Renal cortical epithelial cell (primary cell): ENCODE results near the gene SPOCK2. TPM values are rescaled to one million over a fixed set of nuclear protein-coding genes. Genes with fewer than 3 reads are reported as not detected.

ENCODE experiments used
- DNase-seq: peaks from one replicate; pipeline ENCODE4 v3.0.0-alpha.2; 2011; ENCODE audit warnings: low read depth
- total RNA-seq: library from RNA; depleted of rRNA; stranded (reverse); fragments of >200 nt; gene quantifications from 2 replicates; pipeline ENCODE4 v1.2.3, GENCODE V29; 2014

The SPOCK2 gene
- total RNA-seq, 1 donor from 2014 or later = 2.0 TPM

DNA sequence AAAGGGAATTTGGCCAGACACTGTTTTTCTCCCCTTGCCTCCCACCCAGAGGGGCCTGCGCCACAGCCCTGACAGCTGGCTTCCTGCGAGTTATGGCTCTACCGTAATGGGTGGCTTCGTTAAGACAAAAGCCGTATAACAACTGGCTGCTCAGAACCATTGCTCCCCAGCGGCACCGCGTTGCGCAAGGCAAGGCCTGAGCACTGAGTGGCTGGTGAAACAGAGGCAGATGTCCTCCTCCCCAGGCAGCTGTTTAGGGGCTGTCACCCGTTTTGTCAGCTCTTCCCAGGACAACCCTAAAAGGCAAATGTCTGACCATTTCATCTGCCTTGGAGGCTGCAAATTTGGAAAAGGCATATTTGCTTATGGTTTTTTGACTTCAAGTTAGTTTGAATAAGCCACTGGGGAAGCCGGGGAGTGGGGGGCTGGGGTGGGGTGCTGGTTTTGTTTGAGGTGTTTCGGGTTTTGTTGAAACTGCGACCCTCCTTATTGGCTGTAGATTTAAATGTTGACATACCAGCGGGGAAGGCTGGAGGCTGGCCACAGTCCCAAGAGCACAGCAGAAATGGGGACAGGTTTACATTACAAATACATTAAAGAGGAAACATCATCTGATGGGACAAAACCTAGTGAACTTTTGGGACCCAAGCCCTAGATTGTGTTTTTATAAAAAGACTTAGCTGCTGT lies 681 bp upstream of the SPOCK2 start:
- DNase-seq = no peak

DNA sequence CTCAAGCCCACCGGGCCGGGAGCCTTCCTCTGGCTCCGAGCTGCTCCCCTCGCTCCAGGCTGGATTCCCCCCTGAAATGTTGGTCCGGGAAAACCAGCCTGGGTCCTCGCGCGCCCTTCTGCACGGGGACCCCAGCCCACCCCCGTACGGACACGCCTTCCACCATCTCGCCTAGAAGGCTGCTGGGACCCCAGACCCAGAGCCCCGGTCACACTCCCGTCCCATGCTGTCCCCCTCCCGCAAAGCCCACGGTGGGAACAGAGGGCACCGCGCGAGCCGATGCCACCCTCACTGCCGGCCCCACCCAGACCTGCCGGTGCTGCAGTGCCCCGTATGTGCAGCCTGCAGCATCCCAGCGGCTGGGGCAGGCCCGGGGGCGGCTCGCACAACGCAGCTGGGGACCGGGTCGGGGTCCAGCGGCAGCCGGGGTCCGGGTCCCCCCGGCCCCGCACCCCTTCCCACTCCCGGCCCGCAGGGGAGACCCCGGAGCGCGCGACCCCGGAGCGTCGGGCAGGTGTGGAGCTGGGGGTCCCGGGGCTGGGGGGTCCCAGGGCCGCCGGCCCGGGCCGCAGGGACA lies 871 bp downstream of the SPOCK2 start:
- DNase-seq = no peak

DNA sequence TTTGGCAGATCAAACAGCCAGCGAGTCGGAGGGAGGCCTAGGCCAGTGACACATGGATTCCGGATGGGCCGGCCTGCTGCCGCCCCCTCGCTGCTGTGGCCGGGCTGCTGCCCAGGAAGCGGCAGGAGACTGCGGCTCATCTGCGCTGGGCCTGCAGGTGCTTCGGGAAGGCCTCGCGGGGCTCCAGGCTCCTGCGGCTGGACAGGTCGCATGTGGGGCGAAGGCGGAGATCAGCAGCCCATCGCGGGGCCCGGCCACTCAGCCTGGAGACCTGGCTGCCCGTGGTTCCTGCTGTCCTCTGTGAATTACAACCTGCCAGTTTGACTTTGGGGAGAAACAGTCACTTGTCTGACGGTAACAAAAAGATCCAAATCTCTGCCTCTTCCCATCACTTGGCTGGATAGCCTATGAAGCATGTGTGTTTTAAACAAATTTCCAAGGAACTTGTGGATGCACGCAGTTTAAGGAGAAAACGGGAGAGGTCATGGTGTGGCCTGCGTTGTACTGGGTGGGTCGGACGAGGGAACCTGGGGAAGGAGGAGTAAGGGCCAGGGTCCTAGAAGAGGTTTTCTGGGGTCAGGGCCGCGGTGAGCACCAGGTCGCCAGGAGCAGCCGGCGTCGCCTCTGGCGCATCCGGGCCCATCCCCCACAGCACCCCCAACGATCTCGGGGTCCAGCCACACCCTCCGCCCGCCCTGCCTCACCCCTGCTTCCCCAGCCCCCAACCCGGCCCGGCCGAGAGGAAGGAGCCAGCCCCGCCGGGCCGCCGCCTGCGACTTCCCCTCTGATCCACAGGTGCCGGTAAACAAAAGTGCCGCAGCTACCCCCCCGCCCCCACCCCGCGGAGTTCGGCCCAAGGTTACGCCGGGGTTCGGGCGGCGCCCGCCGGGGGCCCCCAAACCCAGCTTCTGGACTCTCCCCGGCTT lies 1.6 kb downstream of the SPOCK2 start:
- DNase-seq = no peak

DNA sequence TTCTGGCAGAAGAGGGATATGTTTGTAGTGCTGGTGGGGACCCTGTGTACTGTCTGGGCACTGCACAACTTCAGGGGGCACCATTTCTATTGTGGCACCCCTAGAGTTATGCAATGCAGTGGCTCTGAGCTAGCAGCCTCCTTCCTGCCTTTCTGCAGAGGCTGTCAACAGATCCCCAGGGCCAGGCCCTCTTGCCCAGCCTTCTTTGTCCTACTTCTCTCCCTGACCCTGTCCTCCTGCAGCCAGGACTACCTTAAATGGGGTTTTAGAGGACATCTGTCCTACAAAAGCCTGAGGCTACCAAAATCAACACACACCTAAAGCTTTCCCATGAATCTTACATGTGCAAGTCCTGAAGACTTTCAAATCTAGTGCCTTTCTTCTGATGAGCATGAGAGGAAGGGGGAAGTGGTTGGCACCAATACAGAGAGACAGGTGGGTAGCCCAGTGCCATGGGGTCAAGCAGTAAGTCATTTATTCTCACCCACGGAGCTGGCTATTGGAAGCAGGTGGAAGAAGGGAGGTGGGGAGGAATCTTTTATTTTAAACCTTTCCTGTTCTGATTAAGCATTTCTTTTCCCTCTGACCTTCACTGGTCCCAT lies 2.4 kb downstream of the SPOCK2 start:
- DNase-seq = no peak

DNA sequence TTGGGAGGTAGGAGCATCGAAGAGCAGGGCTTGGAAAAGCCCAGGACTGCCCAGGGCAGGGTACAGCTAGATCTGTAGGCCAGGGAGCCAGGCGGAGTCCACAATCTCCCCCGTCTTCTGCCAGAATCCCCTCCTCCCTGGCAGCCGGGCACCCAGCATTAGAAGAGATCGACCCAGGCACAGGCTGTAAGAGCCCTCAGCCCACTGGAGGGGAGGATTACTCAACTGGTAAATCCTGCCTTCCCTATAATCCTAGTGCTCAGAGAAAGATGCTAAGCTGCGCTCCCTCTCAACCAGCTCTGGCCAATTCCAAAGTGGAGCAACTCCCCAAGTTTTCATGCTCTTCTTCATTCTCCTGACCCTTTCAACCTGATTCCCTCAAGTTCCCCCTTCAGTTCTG lies 3.2 kb downstream of the SPOCK2 start:
- DNase-seq = no peak

DNA sequence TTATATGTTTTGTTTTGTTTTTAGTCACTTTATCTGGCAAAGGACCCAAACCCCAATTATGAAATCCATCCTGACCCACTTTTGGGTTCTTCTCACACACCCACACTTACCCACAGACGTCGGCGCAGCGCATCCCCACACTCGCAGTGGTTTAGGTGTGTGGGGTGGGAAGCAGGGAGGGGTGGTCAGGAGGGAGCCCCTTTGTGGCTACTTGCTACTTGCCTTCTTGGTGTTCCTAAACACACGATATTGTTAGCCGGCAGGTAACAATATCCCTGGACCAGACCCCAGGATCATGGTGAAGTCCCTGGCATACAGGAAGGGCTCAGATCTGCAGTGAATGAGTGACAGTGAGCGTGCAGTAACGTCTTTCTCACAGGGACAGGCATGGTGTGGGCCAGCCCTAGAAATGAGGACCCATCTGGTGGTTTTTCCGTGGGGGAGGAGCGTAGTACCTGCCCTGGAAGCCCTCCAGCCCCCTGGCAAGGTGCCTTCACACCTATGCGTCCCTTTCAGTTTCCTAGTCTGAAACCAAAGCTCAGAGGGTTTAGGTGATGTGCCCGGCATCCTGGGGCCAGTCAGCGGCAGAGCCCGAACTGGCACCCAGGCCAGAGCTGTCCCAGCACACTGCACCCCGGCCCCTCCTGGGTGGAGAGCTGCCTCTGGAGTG lies 4.4 kb downstream of the SPOCK2 start:
- DNase-seq = no peak

DNA sequence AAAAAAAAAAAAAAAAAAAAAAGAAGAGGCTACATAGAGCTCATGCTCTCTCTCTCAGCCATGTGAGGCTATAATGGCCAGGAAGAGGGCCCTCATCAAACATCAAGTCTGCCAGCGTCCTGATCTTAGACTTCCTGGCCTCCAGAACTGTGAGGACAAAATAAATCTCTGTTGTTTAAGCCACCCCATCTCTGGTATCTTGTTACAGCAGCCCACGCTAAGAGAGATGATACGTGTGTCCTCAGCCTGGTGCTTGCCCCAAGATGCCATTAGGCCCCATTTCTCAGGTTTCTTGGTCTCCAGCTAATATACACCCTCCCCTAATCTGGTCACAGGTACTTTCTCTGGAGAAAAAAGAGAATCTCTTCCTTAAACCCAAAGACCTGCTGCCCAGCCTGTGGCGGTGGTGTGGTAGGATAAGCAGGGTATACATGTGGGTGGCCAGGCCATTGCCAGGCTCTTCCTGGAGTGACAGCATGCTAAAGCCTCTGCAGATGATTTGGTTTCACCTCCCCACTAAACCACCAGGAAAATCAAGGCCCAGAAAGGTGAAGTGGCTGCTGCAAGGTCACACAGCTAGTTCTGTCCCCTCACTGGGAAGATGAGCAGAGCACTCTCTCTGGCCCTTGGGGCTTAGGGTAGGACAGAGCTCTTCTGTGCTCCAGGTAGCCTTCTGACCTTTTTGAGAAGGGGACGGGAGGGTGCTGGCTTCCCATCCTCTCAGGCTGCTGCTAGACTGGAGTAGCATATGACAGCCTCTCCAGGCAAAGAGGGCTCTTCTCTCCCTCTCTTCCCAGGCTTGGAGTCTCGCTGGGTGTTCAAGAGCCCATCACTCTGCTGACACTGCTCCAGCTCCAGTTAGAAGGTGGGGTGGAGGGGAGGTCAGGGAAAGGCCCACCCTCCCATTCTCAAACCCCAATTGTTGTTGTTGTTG lies 5.2 kb downstream of the SPOCK2 start:
- DNase-seq = no peak

DNA sequence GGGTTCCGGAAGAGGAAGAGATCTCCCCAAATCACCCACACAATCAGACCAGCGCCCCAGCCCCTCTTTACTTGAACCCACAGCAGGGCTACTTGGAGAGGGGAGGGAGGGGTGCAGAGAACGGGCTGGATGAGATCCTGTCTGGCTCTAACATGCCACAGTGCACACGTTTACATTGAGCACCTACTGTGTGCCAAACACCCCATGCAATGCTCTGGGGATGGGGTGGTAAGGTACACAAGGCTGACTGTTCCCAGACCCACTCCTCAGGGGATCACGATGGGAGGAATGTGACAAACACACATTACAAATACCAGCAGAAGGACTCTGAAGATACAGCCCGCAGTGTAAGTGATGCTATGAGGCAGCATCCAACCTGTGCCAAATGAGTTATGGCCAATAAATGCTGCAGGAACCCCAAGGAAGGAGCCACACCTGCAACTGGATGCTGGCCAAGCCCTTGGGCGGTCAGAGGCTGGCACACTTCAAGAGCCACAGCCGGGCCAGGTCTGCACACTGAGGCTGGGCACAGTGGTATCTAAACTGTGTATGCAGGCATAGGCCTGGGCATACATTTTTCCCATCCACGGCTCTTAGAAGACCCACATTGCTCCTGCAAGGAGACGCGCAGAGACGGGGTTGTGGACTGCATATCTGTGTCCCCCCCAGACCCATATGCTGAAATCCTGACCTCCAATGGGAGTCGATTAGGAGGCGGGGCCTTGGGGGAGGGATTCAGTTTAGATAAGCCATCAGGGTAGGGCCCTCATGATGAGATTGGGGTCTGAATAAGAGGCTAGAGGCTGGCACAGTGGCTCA lies 6.4 kb downstream of the SPOCK2 start:
- no peak for DNase-seq

DNA sequence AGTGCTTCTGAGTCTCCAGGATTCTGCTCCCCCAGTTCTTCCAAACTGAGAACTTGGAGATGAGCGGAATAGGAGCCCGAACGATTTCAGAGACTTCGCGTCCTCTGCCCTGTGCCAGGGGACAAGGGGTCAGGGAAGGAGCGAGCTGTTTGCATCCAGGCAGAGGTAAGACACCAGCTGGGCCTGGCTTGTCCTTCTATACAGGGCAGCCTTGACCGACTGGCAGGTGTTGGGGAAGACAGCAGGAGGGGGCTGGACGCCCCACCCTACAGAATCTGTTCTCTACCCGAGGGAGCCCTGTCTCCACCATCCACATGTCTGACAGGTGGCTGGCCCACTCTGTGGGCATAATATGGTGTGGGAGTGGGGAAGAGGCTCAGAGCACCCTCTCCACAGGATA lies 7.1 kb downstream of the SPOCK2 start:
- no peak for DNase-seq

DNA sequence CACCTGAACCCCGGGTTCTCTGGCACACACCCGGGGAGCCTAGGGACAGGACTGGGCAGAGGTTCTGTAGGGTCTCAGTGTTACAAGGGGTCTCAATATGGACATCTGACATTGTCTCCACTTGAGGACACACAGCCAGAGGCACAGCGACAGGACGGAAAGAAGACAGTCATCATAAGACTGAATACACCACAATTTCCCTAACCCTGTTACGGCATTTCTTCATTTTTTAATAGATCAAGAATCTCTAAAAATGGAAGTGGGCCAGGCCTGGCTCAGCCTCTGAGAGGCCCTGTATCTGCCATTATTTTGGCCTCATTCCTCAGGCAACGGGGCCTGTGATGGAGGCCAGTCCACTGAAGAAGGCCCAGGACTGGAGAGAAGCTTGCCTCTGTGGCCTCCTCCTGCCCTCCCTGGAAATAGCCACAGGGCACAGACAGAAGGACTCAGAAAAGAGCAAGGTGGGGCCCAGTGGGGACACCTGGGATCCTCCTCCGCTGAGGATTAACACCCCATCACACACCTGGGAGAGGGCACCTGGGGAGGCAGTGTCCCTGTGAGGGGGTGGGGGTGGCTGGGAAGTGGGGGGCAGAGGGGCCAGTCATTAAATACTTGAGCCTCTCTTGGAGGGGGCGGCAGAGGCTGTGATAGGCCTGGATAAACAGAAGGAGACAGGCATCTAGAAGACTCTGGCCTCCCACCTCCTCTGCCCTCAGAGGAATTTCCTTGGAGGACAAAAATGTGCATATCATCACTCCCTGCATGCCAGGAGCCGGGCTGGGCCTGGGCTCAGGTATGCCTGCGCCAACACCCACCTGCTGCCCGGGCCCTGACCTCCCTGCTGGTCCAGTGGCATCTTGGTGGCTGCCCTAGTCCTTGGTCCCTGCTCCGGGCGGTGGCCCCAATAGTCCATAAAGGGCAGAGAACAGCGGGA lies 8.0 kb downstream of the SPOCK2 start:
- DNase-seq = peak; percentile 38

DNA sequence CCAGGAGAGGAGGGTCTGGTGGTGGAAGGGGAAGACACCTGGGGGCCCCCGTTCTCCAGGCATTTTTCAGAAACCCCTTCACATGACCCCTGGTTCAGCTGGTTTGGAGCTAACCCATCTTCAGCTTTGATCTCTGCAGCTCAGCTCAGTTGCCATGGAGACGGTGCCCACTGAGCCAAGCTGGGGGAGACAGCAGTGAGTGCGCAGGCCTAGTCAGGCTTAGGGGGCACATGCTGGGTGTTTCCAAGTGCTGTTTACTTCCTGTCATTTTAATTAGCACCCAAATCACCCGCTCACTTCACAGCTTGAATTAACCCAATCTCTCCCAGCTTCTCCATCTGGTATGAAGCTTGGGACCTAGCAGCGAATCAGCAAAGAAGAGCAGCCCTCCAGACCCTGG lies 9.0 kb downstream of the SPOCK2 start:
- DNase-seq = no peak

DNA sequence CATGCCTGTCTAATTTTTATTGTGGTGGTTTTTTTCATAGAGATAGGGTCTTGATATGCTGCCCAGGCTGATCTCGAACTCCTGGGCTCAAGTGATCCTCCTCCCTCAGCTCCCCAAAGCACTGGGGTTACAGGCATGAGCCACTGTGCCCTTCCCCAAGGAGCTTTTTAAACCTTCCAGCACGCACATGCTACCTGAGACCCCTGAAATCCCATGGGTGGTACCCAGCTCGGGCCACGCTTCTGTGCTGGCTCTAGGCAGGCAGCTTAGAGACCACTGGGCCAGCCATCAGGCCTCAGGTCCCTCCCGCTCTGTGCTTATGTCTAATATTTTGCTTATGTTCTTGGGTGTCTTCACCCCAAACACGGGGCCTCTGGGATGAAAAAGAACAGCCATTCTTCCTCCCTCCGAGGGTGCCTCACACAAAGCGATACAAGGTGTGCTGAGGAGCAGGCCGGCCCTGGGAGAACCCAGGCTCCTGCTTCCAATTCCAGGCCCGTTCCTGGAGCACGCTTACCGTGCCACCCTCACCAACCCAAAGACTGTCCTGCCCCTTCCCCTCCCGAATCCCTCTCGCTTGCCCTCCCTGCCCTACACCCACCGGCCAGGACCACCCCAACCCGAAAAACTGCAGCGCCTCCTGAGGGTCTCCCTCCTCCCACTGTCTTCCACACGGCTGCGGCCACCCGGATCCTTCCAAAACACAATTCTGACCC lies 10.9 kb downstream of the SPOCK2 start:
- no peak for DNase-seq

DNA sequence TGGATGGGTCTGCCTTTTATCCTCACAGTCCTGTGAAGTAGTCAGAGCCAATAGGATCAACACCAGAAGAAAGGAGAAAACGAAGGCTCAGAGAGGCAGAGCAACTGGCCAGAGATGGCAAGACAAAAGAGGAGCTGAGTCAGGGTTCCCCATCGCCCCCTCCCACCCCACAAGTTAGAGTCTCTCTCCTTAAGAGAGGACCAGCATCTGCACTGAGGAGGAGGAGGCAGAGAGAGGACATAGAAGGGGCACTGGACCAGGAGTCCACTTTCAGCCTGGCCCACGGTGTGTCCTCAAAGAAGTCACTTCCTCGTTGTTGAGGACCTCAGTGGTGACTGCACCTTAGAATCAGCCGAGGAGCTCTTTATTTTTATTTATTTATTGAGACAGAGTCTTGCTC lies 11.6 kb downstream of the SPOCK2 start:
- no peak for DNase-seq

DNA sequence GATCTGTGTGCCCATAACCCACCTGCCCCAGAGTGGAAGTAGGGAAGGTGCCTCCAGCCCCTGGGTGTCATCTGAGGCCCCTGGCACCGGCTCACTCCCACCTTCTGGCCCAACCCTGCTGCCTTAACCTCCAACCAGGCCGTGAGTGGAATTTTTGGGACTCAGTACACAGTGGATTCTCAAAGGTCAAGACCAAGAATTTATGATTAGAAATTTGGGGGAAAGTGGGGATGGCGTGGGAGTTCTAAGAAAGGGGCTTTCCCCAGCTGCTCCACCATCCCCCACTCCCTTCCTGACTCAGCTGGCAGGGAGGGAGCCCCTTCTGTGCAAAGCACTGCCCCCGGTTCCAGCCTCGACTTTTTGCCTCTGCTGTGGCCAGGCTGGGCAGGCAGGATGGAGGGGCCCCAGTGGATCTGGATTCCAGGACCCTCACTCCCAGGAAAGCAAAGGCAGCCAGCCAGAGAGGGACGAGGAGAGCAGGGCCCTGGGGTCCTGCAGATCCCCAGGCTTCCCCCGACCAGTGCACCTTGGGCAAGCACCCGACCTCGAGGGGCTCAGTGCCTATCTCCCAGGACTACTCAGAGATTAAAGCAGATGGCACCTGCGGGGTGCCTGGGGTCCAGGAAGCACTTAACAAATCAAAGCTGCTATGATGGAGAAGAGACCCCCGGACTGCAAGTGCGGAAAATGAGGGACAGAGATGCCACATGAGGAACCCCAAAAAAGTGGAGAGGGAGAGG lies 12.8 kb downstream of the SPOCK2 start:
- DNase-seq = no peak

DNA sequence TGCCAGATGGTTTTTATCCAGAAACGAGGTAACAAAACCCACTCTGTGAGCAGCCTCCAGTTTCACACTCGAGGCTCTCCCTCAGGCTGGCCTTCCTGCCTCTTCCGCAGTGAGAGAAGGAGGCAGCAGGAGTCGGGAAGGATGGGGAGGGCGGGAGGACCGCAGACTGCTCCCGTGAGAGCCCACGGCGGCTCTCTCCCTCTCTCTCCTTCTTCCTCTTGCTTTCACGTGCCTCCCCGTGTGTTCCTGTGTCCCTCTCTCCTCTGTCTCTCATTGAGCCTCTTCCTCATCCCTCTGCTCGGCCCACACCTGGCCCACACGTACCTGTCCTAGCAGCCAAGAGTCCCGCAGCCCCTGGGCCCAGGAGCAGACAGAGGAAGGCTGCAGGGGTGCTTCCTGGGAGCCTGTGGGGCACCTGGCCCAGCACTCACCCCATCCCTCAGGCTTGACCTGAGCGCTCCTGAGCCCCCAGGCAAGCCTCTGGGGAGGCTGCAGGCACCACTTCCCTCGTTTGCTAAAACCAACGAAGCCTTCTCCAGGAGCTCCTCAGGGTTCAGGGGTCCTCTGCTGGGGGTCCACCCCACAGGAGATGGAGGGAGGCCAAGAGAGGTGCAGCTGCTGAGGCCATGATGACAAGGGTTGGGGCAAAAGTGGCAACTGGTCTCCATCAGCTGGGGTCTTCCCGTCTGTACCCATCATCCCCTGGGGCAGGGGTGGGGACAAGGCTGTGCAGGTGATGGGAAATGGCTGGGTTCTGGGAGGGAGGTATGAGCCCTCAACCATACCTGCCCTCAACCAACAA lies 13.6 kb downstream of the SPOCK2 start:
- DNase-seq = no peak
